ENCODE data around the gene PBX3.

Gene PBX3

DNA sequence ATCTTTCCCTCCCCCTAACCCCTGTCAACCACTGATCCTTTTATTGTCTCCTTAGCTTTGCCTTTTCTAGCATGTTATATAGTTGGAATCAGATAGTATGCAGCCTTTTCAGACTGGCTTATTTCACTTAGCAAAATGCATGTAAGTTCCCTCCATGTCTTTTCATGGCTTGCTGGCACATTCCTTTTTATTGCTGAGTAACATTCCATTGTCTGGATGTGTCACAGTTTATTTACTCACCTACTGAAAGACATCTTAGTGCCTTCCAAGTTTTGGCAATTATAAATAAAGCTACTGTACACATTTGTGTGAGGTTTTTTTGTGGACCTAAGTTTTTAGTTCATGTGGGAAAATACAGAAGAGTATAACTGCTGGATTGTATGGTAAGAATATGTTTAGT lies 230.1 kb downstream of the PBX3 start:
- no peaks in the 10 kb centered on the region for H3K79me2 ChIP-seq (ENCODE audit: control insufficient read depth, insufficient read depth, low read length)
- no peak overlapping the region for H3K23ac ChIP-seq (ENCODE audit: low read length)
- DNase-seq = no peak

DNA sequence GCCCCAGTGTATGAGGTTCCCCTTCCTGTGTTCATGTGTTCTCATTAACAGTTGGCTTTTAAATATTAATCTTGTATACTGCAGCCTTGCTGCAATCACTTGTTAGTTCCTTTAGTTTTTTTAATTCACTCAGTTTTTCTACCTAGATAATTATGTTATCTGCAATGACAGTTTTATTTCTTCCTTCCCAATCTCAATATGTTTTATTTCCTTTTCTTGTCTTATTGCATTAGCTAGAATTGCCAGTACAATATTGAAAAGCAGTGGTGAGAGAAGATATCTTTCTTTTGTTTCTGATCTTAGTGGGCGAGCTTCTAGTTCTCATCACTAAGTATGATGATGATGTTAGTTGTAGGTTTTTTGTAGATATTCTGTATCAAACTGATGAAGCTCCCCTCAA lies 232.2 kb downstream of the PBX3 start:
- H3K27me3 ChIP-seq (ENCODE audit: insufficient read depth, low read length, poor library complexity) = no peaks in the 10 kb centered on the region
- no peak overlapping the region for H3K4ac ChIP-seq (ENCODE audit: low read depth, low read length)
- WGBS (ENCODE audit: extremely low coverage, insufficient coverage, low lambda C conversion rate) = no CpG with 5 or more reads among the region's 1 CpG

More for the DNA sequence above, 230.1 kb downstream of the PBX3 start:
- Histone ChIP-seq H2BK15ac (replicated peaks; ENCODE audit: low read depth) (no peak overlapping the region), H2BK5ac (ENCODE audit: low read length) (no peak overlapping the region), H3K56ac (ENCODE audit: low read length) (no peak overlapping the region), H3K9ac (ENCODE audit: low read length) (no peak overlapping the region), H2AK5ac (ENCODE audit: low read length) (no peak overlapping the region), H2BK120ac (ENCODE audit: low read depth, low read length) (no peak overlapping the region), H3K4me3 (ENCODE audit: low read length) (no peak overlapping the region), H4K8ac (ENCODE audit: low read depth, low read length) (no peak overlapping the region), H3K4me1 (ENCODE audit: control insufficient read depth, low read depth, low read length) (no peaks in the 10 kb centered on the region), H3K27me3 (ENCODE audit: insufficient read depth, low read length, poor library complexity) (no peaks in the 10 kb centered on the region), H3K4ac (ENCODE audit: low read depth, low read length) (no peak overlapping the region), H4K5ac (ENCODE audit: low read length) (no peak overlapping the region), H3K36me3 (ENCODE audit: control insufficient read depth, insufficient read depth, low read length) (no peaks in the 10 kb centered on the region), H3K4me2 (ENCODE audit: low read length) (no peak overlapping the region), H3K18ac (ENCODE audit: low read length) (no peak overlapping the region), H3K79me1 (ENCODE audit: low read length) (no peaks in the 10 kb centered on the region), H3K27ac (ENCODE audit: low read depth, low read length) (no peak overlapping the region)

DNA sequence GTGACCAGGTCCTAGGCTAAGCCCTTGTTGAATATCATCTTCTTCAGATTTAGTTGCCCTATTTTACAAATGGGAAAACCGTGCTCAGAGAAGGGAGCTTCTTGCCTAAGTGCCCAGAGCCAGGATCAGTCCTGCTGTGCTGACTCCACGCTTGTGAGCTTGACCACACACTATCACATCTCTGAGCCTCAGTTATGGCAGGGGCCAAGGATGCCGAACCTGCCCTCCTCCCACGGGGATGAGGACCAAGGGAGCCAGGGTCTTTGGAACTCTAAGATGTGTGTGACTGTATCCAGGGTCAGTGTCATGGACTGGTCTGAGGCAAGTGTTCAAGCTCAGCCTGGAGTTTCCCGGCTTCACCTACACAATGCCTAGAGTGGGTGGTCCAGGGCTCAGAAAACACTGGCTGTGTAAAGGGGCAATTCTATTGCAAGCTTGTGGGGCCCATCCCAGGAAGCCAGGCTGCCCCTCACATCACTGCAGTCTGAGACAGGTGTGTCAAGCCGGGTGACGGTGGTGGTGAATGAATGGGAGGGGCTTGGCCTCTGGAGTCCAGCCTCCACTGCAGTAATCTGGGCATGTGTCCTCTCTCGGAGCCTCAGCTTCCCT lies 235.7 kb downstream of the PBX3 start:
- WGBS (ENCODE audit: extremely low coverage, insufficient coverage, low lambda C conversion rate) = no CpG with 5 or more reads among the region's 8 CpGs

More for the DNA sequence above, 232.2 kb downstream of the PBX3 start:
- Histone ChIP-seq H3K56ac (ENCODE audit: low read length) (no peak overlapping the region), H3K9ac (ENCODE audit: low read length) (no peak overlapping the region), H3K4me1 (ENCODE audit: control insufficient read depth, low read depth, low read length) (no peaks in the 10 kb centered on the region), H3K23ac (ENCODE audit: low read length) (no peak overlapping the region), H3K4me2 (ENCODE audit: low read length) (no peak overlapping the region), H3K79me2 (ENCODE audit: control insufficient read depth, insufficient read depth, low read length) (no peaks in the 10 kb centered on the region), H4K8ac (ENCODE audit: low read depth, low read length) (no peak overlapping the region), H2BK120ac (ENCODE audit: low read depth, low read length) (no peak overlapping the region), H2BK5ac (ENCODE audit: low read length) (no peak overlapping the region), H3K27ac (ENCODE audit: low read depth, low read length) (no peak overlapping the region), H3K4me3 (ENCODE audit: low read length) (no peak overlapping the region), H2AK5ac (ENCODE audit: low read length) (no peak overlapping the region), H2BK15ac (replicated peaks; ENCODE audit: low read depth) (no peak overlapping the region), H3K18ac (ENCODE audit: low read length) (no peak overlapping the region), H4K5ac (ENCODE audit: low read length) (no peak overlapping the region), H3K79me1 (ENCODE audit: low read length) (no peaks in the 10 kb centered on the region), H3K36me3 (ENCODE audit: control insufficient read depth, insufficient read depth, low read length) (no peaks in the 10 kb centered on the region)
- no peak for DNase-seq

DNA sequence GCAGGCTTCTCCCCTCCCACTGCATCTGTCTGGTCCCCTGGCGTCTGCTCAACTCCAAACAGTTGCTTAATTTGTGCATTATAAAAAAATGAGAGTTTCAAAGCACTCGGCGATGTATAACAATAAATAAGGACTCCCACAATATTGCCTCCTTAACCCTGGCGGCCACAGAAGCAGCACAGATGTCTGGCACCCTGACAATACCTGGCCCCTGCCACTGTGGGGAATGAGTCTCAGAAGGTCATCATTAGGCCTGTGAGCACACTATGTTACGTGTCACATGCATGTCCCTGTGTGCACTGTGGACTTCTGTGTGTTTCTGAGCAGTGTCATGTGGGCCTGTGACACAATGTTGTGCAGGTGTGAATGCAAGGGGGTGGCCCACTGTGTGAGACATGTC lies 236.5 kb downstream of the PBX3 start:
- Histone ChIP-seq H3K27ac (ENCODE audit: low read depth, low read length) (no peak overlapping the region), H2BK120ac (ENCODE audit: low read depth, low read length) (no peak overlapping the region), H3K79me1 (ENCODE audit: low read length) (no peaks in the 10 kb centered on the region), H4K5ac (ENCODE audit: low read length) (no peak overlapping the region), H2BK5ac (ENCODE audit: low read length) (no peak overlapping the region), H3K4ac (ENCODE audit: low read depth, low read length) (no peak overlapping the region), H3K4me1 (ENCODE audit: control insufficient read depth, low read depth, low read length) (no peaks in the 10 kb centered on the region), H4K8ac (ENCODE audit: low read depth, low read length) (no peak overlapping the region), H3K27me3 (ENCODE audit: insufficient read depth, low read length, poor library complexity) (no peaks in the 10 kb centered on the region), H2BK15ac (replicated peaks; ENCODE audit: low read depth) (no peak overlapping the region), H2AK5ac (ENCODE audit: low read length) (no peak overlapping the region), H3K4me3 (ENCODE audit: low read length) (no peak overlapping the region), H3K4me2 (ENCODE audit: low read length) (no peak overlapping the region), H3K56ac (ENCODE audit: low read length) (no peak overlapping the region), H3K18ac (ENCODE audit: low read length) (no peak overlapping the region), H3K9ac (ENCODE audit: low read length) (no peak overlapping the region), H3K36me3 (ENCODE audit: control insufficient read depth, insufficient read depth, low read length) (no peaks in the 10 kb centered on the region), H3K23ac (ENCODE audit: low read length) (no peak overlapping the region), H3K79me2 (ENCODE audit: control insufficient read depth, insufficient read depth, low read length) (no peaks in the 10 kb centered on the region)
- DNase-seq = no peak
- WGBS (ENCODE audit: extremely low coverage, insufficient coverage, low lambda C conversion rate) = no CpG with 5 or more reads among the region's 5 CpGs

More for the DNA sequence above, 235.7 kb downstream of the PBX3 start:
- H3K79me1 ChIP-seq (ENCODE audit: low read length) = no peaks in the 10 kb centered on the region
- H2AK5ac ChIP-seq (ENCODE audit: low read length) = no peak overlapping the region
- H3K18ac ChIP-seq (ENCODE audit: low read length) = no peak overlapping the region
- no peak overlapping the region for H3K4me2 ChIP-seq (ENCODE audit: low read length)
- no peak overlapping the region for H3K56ac ChIP-seq (ENCODE audit: low read length)
- no peak overlapping the region for H2BK15ac ChIP-seq (replicated peaks; ENCODE audit: low read depth)
- no peak for DNase-seq
- no peaks in the 10 kb centered on the region for H3K36me3 ChIP-seq (ENCODE audit: control insufficient read depth, insufficient read depth, low read length)
- no peak overlapping the region for H3K9ac ChIP-seq (ENCODE audit: low read length)
- no peaks in the 10 kb centered on the region for H3K4me1 ChIP-seq (ENCODE audit: control insufficient read depth, low read depth, low read length)
- H3K4ac ChIP-seq (ENCODE audit: low read depth, low read length) = no peak overlapping the region
- no peak overlapping the region for H2BK5ac ChIP-seq (ENCODE audit: low read length)
- no peaks in the 10 kb centered on the region for H3K27me3 ChIP-seq (ENCODE audit: insufficient read depth, low read length, poor library complexity)
- no peak overlapping the region for H4K8ac ChIP-seq (ENCODE audit: low read depth, low read length)
- H2BK120ac ChIP-seq (ENCODE audit: low read depth, low read length) = no peak overlapping the region
- no peak overlapping the region for H3K27ac ChIP-seq (ENCODE audit: low read depth, low read length)
- no peak overlapping the region for H3K4me3 ChIP-seq (ENCODE audit: low read length)
- no peak overlapping the region for H4K5ac ChIP-seq (ENCODE audit: low read length)
- H3K23ac ChIP-seq (ENCODE audit: low read length) = no peak overlapping the region
- no peaks in the 10 kb centered on the region for H3K79me2 ChIP-seq (ENCODE audit: control insufficient read depth, insufficient read depth, low read length)

DNA sequence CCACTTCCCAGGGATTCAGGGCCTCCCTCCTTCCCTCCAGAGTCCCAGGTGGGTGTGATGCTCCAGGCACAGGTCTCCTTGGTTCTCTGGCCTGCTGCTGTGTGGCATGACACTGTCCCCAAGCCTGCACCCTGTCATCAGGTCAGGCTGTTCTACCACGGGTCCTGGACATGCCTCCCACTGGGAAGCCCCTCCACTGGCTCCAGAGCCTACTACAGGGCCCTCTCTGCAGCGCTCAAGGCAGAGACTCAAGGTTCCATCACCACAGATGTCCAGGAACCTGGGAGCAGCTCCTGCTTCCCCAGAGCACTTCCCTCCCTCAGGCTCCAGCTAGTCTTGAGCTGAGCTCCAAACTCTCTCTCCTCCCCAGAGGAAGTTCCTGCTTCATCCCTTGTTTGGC lies 237.3 kb downstream of the PBX3 start:
- Histone ChIP-seq H3K4ac (ENCODE audit: low read depth, low read length) (no peak overlapping the region), H4K8ac (ENCODE audit: low read depth, low read length) (no peak overlapping the region), H3K4me3 (ENCODE audit: low read length) (no peak overlapping the region), H4K5ac (ENCODE audit: low read length) (no peak overlapping the region), H3K79me2 (ENCODE audit: control insufficient read depth, insufficient read depth, low read length) (no peaks in the 10 kb centered on the region), H2AK5ac (ENCODE audit: low read length) (no peak overlapping the region), H2BK5ac (ENCODE audit: low read length) (no peak overlapping the region), H3K4me2 (ENCODE audit: low read length) (no peak overlapping the region), H3K4me1 (ENCODE audit: control insufficient read depth, low read depth, low read length) (no peaks in the 10 kb centered on the region), H3K23ac (ENCODE audit: low read length) (no peak overlapping the region), H3K79me1 (ENCODE audit: low read length) (no peaks in the 10 kb centered on the region), H2BK120ac (ENCODE audit: low read depth, low read length) (no peak overlapping the region), H2BK15ac (replicated peaks; ENCODE audit: low read depth) (no peak overlapping the region), H3K18ac (ENCODE audit: low read length) (no peak overlapping the region), H3K27me3 (ENCODE audit: insufficient read depth, low read length, poor library complexity) (no peaks in the 10 kb centered on the region), H3K9ac (ENCODE audit: low read length) (no peak overlapping the region), H3K36me3 (ENCODE audit: control insufficient read depth, insufficient read depth, low read length) (no peaks in the 10 kb centered on the region), H3K56ac (ENCODE audit: low read length) (no peak overlapping the region), H3K27ac (ENCODE audit: low read depth, low read length) (no peak overlapping the region)
- no peak for DNase-seq
- WGBS (ENCODE audit: extremely low coverage, insufficient coverage, low lambda C conversion rate) = no CpG with 5 or more reads among the region's 2 CpGs
